HG02588 (cell line): ENCODE measurements around the gene SLC39A8.

Experiments used
- ATAC-seq: cut with Tn5 transposase; IDR thresholded peaks from one replicate; pipeline ENCODE4 v1.9.1; 2021; ENCODE audit warnings: mild to moderate bottlenecking, moderate library complexity; ENCODE audit not compliant: unreplicated experiment

SLC39A8 gene

DNA sequence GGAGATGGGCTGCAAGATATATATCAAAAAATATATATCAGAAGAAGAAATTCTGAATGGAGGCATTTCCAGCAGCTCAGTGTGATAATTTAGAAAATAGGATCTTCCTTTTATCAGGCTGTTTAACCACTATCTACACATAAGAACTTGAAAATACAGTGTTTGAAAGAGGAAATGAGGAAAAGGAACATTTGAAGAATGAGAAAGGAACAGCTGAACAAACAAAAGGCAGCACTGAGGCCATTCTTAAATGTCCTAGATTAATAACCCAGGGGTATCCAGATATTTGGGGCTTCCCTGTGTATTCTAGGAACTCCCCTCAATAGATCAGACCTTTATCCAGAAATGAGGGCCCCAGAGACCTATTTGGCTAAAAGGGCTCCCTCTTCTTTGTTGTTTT lies 4.1 kb downstream of the SLC39A8 start:
- ATAC-seq, result no peak

DNA sequence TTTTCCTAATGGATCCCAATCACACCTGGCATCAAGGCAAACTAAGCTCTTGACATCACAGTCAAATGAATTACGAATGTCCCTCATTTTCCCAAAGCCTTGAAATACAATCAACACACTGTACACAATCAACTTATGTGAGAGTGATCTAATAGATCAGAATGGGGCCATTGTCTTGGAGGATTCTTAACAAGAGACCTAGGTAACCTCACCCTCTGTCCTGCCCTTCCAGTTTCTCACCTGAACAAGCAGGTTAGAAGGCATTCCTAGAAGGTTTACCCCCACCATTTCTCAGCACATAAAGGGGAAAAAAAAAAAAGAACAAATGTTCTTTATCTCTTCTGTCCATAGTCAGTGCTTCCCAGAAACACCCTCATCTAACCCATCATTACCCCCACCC lies 6.3 kb downstream of the SLC39A8 start:
- no peak for ATAC-seq

DNA sequence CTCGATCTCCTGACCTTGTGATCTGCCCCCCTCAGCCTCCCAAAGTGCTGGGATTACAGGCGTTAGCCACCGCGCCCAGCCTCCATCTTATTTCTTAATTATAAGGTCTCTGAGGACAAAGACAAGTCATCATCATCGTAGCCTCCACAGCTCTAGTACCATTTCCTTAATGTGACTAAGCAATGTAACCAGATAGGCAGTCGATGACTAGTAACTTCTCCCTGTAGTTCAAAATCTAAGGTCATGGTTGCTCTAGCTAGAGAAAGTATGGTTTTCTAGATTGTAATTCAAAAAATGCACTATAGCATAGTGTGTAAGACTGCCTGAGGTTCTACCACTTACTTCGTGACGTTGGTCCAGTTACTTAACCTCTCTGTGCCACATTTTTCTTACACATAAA lies 6.9 kb downstream of the SLC39A8 start:
- no peak for ATAC-seq

DNA sequence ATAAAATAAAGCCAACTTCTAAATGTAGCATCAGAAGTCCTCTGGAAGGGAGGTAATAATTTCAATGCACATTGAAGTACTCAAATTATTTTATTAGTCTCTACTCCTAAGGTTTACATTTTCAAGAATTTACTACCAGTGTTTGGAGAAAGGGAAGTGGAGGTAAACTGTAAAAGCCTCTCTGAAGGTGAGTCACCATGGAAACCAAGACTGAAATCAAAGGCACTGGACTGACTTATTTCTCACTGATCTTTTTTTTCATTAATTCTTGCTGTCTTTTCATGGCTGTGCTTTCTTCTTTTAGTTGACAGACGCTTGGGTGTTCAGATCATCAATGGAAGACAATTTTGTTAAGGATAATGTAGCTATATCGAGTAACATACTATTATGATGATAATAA lies 9.7 kb downstream of the SLC39A8 start:
- no peak for ATAC-seq

DNA sequence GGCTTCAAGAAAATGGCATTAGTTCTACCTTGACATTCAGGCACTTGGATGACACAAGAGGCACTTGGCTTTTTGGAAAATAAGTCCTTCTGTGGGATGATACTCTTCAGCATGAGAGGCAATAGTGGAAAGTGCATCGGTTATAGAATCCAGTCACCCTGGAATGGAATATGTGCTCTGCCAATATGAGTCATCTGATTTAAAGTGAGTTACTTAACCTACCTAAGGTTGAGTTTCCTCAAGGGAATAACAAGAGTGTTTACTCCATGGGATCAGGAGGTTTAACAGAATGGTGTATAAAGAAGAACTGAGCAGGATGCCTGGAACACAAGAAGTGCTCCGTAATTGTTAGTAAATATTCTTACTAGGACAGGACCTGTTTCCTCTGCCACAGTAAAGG lies 10.7 kb downstream of the SLC39A8 start:
- no peak for ATAC-seq

DNA sequence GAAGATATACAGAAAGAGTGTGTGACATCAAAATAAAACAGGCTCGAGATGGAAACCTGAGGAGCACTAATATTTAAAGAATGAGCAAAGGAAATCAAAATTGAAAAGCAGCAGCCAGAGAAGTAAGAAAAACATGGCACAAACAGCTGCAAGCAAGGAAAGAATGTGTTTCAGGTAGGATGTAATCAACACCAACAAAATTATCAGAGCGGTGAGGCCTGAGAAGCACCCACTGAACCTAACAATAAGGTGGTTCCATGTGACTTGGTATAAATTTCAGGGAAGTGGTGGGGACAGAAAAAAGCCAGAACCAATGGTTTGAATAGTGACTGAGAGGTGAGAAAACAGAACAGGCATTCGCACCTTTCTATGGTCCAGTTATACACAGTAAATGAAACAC lies 11.5 kb downstream of the SLC39A8 start:
- ATAC-seq, result no peak

DNA sequence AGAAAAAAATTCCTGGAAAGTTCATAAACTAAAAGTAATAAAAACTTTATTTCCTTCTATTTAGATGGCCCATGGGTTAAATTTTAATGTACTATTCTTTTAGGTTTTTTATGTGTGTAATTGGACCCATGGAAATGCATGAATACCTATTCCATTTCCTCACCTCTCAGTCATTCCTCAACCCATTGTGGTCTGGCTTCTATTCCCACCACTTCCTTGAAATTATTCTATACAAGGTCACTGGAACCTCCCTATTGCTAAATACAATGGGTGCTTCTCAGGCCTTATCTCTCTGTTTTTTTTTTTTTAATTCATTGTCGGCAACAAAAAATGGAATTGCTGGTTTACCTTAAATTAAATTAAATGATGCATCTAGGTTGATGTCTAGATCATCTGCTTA lies 17.2 kb downstream of the SLC39A8 start:
- ATAC-seq, result no peak

DNA sequence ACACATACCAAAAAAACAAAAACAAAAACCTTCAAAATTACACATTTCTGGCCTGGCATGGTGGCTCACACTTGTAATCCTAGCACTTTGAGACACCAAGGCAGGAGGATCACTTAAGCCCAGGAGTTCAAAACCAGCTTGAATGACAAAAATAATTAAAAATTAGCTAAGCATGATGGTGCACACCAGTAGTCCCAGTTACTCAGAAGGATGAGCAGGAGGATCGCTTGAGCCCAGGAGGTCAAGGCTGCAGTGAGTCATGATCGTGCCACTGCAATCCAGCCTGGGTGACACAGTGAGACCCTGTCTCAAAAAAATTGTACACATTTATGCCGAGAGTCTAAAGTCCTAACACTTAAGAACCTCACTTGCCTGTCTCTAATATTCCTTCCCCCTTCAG lies 18.3 kb downstream of the SLC39A8 start:
- ATAC-seq, result no peak

DNA sequence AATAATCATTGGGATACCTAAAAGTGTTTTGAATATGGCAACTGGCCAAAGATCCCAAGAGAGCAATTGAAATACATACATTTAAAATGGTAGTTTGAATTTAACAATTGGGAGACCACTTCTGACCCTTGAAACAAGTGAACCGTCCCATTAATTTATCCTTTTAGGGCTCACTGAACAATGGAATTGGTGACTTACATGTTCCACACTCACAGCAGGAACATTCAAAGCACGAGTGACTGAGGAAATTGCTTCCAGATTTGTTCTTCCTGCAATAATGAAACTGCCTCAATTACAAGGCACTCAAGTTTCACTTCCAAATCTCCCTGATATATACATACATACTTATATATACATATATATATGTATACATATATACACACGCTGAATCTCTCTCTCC lies 20.6 kb downstream of the SLC39A8 start:
- no peak for ATAC-seq

DNA sequence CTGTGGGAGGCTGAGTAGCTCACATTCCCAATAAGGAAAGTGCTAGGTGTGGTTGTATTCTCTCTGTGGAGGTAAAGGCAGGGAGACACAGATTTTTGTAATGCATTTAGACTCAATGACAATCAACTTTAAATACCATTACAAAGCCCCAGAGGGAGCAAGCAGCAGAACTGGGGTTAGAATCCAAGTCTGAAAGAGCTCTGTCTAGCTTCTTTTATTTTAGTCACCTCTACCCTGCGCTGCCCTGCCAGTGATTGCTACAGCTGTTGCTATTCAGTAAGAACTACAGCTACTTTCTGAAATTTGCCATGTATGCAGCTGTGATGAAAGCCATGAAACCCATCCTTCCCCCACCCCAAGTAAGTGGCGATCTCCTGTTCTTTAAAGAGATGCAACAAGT lies 22.5 kb downstream of the SLC39A8 start:
- ATAC-seq, result no peak

DNA sequence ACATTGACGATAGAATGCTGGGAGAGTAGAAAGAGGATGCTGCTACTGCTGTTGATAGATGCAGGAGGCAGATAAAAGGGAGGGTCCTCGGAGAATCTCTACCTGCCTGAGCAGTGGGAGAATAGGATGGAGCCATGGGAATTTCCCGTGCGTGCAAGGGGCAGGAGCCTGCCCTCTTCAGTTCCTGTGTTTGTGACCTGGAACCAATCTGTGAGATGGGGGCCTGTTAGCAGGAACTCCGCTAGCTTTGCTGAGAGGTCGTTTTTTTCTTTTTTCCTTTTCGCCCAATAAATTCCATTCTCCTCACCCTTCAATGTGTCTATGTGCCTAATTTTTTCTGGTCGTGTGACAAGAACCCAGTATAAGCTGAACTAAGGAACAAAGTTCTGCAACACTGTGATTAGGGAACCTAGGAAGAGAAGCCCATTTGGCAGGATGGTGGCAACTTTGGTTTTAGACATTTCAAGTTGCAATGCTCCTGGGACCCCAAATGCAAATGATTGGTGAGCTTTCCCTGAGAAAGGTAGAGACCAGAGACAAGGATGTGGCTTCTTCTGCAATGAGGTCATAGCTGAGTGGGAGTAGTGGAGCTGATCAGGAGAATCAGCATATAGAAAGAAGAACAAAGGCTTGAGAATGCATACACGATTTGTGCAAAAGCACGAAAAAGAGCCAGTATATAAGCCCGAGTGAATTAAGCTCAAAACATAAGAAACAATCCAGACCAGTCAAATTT lies 23.9 kb downstream of the SLC39A8 start:
- ATAC-seq, result peak; percentile 92

DNA sequence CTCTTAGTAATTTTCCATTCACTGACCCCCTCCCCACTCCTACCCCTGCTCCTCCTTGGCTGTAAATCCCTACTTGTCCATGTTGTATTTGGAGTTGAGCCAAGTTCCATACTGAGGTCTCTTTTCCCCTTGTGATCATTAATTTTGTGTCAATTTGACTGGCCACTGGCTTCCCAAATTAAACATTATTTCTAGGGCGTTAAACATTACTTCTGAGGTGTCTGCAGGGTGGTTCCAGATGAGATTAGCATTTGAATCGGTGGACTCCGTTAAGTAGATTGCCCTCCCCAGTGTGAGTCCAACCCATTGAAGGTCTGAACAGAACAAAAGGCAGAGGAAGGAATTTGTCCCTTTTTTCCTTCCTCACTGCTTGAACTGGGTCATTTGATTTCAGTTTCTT lies 25.7 kb downstream of the SLC39A8 start:
- no peak for ATAC-seq

DNA sequence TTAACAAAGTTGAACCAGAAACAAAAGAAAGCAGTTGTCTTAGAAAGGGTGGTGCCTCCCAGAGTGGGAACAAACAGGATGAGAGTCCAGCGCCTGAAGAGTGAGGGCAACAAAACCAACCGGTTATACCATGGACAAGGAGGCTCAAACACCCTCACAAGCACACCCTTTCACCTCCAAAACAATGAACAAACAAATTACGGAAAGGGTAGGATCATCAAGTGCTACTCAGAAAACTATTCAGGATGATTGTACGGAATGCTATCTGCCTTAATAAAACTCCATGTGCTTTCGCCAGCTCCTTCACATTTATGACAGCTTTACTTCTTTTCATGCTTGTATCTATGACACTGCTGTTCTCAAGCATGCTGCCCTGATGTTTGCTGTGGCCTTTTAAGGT lies 26.8 kb downstream of the SLC39A8 start:
- ATAC-seq, result no peak

DNA sequence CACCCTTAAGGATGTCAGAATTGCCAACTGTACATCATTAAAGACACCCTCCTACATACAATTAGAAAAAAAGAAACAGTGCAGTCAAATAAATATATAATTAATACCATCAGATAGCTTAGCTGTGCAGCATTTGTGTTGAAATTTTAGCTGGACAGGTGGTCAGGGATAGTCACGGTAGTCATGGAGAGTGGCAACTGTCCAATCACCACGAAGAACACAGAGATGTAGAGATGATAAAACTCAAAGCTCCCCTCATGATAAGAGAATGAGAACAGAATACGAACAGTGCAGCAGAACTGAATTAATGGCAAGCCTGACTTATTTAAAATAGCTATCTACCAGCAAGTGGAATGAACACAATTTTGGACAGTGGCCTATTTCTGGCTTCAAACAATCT lies 27.2 kb downstream of the SLC39A8 start:
- no peak for ATAC-seq

DNA sequence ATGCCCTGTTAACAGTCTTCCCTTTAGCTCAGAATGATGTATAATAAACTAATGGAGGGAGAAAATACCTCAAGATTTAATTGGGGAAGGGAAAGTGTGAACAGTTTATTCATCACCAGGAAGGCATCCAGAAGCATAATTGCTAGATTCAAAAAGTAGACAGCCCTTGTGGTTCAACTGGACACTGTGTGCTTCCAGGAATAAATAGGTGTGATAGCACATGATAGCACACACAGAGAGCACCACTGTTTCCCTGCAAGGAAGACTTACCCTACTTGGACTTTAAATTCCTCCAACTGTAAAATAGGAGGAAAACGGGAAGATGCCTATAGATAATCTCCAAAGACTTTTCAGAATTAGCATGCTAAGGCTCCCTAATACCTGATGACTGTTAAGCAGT lies 27.8 kb downstream of the SLC39A8 start:
- no peak for ATAC-seq

DNA sequence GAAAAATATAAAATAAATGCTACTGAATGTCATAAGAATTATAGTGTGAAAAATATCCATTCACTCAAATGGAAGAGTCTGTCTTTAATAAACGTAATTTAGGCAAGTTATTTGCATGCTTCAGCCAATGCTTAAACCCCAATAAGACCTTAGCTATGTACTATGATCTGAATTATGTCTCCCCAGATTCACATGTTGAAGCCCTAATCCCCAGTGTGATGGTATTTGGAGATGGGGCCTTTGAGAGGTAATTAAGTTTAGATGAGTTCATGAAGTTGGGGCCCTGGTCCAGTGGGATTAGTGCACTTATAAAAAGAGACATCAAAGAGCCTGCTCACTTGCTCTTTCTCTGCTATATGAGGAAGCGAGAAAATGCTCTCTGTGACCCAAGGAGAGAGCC lies 28.7 kb downstream of the SLC39A8 start:
- no peak for ATAC-seq

DNA sequence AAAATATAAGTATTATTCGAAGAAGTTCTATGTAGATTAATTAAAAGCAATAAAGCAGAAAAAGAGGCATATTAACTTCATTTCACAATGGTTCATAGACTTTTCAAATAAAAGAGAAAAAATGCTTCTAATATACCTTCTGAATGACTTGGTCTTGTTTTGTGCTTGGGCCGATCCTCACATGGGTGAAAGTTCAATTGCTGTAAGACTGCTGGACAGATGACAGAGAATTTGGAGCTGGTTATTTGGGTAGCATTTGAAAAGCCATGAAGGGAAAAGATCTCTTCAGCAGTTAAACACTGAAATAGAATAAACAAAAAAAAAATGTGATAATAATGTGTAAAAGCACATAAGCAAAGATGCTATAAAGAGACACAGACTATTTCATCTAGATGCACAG lies 29.8 kb downstream of the SLC39A8 start:
- ATAC-seq, result no peak

DNA sequence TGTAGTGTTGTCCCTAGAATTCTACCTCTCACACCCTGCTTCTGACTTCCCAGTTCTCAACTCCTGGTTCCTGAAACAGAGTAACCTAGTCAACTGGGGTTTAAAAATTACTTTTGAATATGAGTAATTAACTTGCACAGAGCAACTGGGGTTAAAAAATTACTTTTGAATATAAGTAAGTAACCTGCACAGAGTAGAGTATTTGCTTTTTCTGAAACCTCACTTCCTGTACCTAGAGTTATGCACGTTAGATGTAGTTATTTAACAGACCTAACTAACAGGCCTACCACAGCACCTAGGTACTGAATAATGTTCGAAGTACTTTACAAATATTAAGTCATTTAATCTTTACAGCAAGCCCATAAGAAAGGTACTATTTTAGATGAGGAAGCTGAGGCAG lies 32.9 kb downstream of the SLC39A8 start:
- ATAC-seq, result no peak

DNA sequence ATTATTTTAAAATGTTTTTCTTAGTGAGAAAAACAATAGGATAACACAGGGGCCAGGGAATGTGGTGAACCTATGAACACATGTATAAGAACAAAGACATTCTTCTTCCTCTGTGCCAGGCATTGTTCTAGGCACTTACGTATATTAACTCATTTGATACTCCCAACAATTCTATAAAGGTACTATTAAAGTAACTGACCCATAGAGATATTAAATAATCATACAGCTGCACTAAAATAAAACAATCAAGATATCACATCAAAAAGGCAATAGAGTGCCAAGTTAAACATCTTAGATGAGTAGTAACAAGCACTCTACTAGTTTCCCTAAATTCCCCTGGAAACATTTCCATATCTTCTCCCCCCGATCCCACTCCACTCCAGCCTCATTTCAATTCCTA lies 33.4 kb downstream of the SLC39A8 start:
- no peak for ATAC-seq

DNA sequence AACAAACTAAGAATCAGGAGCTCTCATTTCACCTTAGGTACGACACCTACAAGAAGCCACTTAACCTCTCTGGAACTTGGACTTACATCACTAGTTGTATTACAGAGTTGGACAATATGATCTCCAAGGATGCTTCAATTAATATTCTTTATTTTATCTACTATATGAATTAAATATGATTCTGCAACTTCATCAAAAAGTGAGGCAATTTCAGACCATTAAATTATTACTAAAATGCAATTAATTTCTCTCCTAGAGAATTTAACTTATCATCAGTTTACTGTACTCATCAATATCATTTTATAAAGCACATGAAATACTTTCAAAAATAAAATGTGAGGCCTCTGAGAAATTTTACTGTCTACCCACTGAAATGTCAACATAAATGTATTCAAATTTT lies 33.9 kb downstream of the SLC39A8 start:
- ATAC-seq, result no peak

DNA sequence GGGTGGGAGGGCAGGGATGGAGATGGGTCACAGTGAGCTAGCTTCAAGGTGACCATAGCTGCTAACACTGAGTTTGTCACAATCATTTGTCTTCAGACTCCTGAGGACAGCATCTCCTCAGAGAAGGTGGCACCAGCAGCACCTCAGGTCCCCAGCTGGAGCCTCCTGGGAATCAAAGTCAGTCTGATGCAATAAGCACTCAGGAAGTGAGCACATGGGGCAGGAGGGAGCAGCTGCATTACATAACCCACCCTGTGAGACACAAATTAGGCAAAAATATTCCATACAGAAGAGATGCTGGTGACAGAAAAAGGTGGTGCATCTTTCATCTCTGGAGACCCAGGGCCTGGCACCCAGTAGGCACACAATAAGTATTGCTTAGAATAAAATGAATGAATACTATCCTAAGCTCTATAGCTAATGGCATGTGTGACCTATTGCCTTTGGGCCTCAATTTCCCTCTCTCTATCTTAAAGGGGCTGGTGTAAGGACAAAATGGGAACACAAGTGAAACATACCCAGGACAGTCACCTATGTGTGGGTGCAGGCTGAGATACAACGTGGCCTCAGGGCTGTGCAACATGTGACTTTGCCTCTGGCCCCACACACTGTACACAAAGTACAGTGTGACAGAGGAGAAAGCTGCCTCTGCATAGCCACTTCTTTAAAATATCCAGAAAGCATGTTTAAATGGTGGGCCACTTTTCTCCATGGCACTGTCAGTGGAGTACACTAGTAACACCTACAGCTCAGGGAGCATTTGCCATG lies 37.1 kb downstream of the SLC39A8 start:
- ATAC-seq, result no peak

DNA sequence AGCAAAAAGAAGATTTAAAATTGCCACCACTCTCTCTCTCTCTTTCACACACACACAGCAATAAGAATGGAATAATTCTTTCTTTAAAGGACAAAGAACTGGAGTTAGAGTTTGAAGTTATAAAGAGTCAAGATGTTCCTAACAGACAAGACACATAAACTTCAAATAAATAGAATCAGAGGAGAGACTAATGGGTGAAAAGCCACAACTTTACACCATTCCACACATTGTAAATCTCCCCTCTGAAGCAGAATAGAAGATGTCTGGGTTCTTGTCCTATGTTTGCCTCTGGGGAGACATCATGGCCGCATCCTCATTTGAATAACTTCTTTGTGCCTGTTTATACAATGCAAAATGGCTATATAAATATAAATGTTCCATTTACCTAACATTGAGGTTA lies 39.6 kb downstream of the SLC39A8 start:
- ATAC-seq, result no peak

DNA sequence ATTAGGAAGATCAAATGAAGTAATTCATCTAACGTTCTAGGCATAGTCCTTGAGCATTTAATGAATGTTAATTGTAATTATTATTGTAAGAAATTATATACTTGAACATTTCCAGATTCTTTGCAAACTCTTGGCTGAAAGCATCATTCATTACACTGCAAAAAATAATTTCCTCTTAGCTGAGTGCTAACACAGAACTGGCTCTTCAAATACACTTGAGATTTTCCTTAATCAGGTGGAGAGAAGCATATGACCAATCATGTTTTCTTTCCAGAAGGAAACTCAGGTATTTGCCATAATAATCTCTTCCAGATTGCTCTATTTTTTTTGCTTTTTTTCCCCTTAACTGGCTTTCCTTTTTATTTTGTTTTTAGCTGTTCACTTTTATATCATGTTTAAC lies 42.5 kb downstream of the SLC39A8 start:
- no peak for ATAC-seq
